Mammary epithelial cell (primary cell): ENCODE measurements around the gene ANKIB1.

Experiments used
- EZH2 ChIP-seq: IDR thresholded peaks from 2 replicates; pipeline ENCODE4 v1.6.1; 2012; ENCODE audit warnings: low read length, inconsistent platforms, borderline replicate concordance
- TF ChIP-seq, protein P1 (sequence below), 2 donors: IDR thresholded peaks in 1 of 2; conservative IDR thresholded peaks in 1 of 2; 2 replicates each; pipeline ENCODE4 v1.5.1; 2011 to 2012; ENCODE audit warnings: inconsistent platforms in 2 of 2, low read length in 2 of 2, mild to moderate bottlenecking in 2 of 2, control low read depth in 1 of 2, low read depth in 1 of 2; ENCODE audit not compliant: insufficient read depth in 1 of 2; ENCODE audit errors: extremely low read depth in 1 of 2

DNA sequence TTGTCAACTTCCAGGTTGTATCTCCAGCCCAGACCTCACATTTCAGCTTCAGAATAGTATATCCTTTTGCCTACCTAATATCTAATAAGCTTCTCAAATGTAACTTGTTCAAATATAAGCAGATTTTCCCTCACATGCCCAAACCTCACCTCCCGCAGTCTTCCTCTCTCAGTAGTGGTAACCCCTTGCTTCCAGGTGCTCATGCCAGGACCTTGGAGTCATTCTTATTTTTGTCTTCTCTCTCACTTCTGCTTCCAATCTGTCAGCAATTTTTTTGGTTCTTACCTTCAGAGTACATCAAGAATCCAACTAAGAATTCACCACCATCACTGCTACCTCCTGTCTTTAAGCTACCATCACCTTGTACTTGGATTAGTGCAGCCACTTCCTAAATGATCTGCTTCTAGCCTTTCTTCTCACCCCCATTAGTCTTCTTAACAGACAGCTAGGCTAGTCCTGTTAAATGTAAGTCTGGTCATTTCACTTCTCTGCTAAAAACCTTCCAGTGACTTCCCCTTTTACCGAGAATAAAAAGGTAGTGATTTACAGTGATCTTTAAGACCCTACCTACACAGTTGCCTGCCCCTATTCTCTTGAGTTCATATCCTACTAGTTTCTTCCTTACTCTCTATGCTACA lies 14.0 kb downstream of the ANKIB1 start:
- no peak for TF ChIP-seq EZH2
- TF ChIP-seq, protein P1, sequence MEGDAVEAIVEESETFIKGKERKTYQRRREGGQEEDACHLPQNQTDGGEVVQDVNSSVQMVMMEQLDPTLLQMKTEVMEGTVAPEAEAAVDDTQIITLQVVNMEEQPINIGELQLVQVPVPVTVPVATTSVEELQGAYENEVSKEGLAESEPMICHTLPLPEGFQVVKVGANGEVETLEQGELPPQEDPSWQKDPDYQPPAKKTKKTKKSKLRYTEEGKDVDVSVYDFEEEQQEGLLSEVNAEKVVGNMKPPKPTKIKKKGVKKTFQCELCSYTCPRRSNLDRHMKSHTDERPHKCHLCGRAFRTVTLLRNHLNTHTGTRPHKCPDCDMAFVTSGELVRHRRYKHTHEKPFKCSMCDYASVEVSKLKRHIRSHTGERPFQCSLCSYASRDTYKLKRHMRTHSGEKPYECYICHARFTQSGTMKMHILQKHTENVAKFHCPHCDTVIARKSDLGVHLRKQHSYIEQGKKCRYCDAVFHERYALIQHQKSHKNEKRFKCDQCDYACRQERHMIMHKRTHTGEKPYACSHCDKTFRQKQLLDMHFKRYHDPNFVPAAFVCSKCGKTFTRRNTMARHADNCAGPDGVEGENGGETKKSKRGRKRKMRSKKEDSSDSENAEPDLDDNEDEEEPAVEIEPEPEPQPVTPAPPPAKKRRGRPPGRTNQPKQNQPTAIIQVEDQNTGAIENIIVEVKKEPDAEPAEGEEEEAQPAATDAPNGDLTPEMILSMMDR (conservative IDR thresholded peaks at IDR 0.05 in 1 of 2, IDR thresholded peaks at IDR 0.05 in 1 of 2; ENCODE audit: extremely low read depth in 1 of 2, insufficient read depth in 1 of 2, low read depth in 1 of 2, low read length in 2 of 2), result no peak
